IMR-90 (cell line): ENCODE data around the gene SLC35E2B. TPM values are rescaled to one million over a fixed set of nuclear protein-coding genes. Genes with fewer than 3 reads are reported as not detected.
"Not testable (repeated sequence)": the region's sequence is repeated elsewhere in the genome, so short reads cannot be mapped to it uniquely, and the experiment has no call there.

Experiments
- ATAC-seq: fragments of 200-7000 bp; cut with Tn5 transposase; 2 replicates; pipeline ENCODE4 v1.9.1; 2020; ENCODE audit warnings: low read depth, mild to moderate bottlenecking, moderate library complexity
- BruUV-seq: library from RNA; stranded (reverse); fragments of 400-500 nt; replicated peaks from 2 replicates; lab custom pipeline; 2021; lab: Mats Ljungman, UMichigan
- CTCF ChIA-PET: fragments of 300-600 bp; formaldehyde crosslinking; extraction: SDS; loops from one replicate; lab custom pipeline; 2021; ENCODE audit warnings: antibody characterized with exemption; lab: Yijun Ruan, JAX
- POLR2A ChIA-PET: fragments of 300-600 bp; sonication (Branson Sonifier 250); formaldehyde crosslinking; loops from one replicate; lab custom pipeline; 2022; ENCODE audit warnings: antibody characterized with exemption; ENCODE audit not compliant: unreplicated experiment; lab: Charles Lee
- DNase-seq: peaks from one replicate; pipeline ENCODE4 v3.0.0; 2013
- H2AFZ ChIP-seq: replicated peaks from 2 replicates; pipeline ENCODE3; 2013; ENCODE audit warnings: low read length, mild to moderate bottlenecking; ENCODE audit not compliant: poor library complexity
- H2AK5ac ChIP-seq: 2 replicates; pipeline ENCODE4 v1.6.1; 2013; ENCODE audit warnings: low read depth, low read length, inconsistent platforms
- H2AK9ac ChIP-seq: replicated peaks from 2 replicates; pipeline ENCODE3; 2013; ENCODE audit warnings: mild to moderate bottlenecking, low read depth, low read length, moderate library complexity; ENCODE audit not compliant: poor library complexity
- H2BK120ac ChIP-seq: 2 replicates; pipeline ENCODE4 v1.6.1; 2013; ENCODE audit warnings: low read depth, low read length, inconsistent platforms
- H2BK15ac ChIP-seq: 3 replicates; pipeline ENCODE4 v1.6.1; 2013; ENCODE audit warnings: low read depth, low read length, inconsistent platforms
- H2BK20ac ChIP-seq: 2 replicates; pipeline ENCODE4 v1.6.1; 2013; ENCODE audit warnings: low read depth, mild to moderate bottlenecking, inconsistent platforms, low read length, moderate library complexity
- H2BK5ac ChIP-seq: 2 replicates; pipeline ENCODE4 v1.6.1; 2013; ENCODE audit warnings: mild to moderate bottlenecking, low read depth, low read length, inconsistent platforms; ENCODE audit not compliant: poor library complexity, severe bottlenecking
- H3K14ac ChIP-seq: replicated peaks from 2 replicates; pipeline ENCODE4 v1.6.1; 2013; ENCODE audit warnings: low read depth, low read length, inconsistent platforms
- H3K18ac ChIP-seq: 2 replicates; pipeline ENCODE4 v1.6.1; 2013; ENCODE audit warnings: low read depth, low read length, control low read depth
- H3K23ac ChIP-seq: 2 replicates; pipeline ENCODE4 v1.6.1; 2013; ENCODE audit warnings: low read depth, low read length, inconsistent platforms
- H3K27ac ChIP-seq: 2 replicates; pipeline ENCODE4 v1.5.1; 2013; ENCODE audit warnings: mild to moderate bottlenecking, control low read depth, low read length; ENCODE audit not compliant: insufficient read depth
- H3K27me3 ChIP-seq: 2 replicates; pipeline ENCODE4 v1.6.1; 2013; ENCODE audit warnings: low read length; ENCODE audit not compliant: control insufficient read depth, insufficient read depth
- H3K36me3 ChIP-seq: 2 replicates; pipeline ENCODE4 v1.6.1; 2013; ENCODE audit warnings: low read length, mixed read lengths; ENCODE audit not compliant: control insufficient read depth, insufficient read depth
- H3K4ac ChIP-seq: 2 replicates; pipeline ENCODE4 v1.6.1; 2013; ENCODE audit warnings: low read depth, low read length, inconsistent platforms
- H3K4me1 ChIP-seq: 2 replicates; pipeline ENCODE4 v1.6.1; 2013; ENCODE audit warnings: low read length, mixed read lengths; ENCODE audit not compliant: control insufficient read depth, insufficient read depth
- H3K4me2 ChIP-seq: 2 replicates; pipeline ENCODE4 v1.6.1; 2013; ENCODE audit warnings: low read depth, mild to moderate bottlenecking, control low read depth, low read length, moderate library complexity
- H3K4me3 ChIP-seq: 2 replicates; pipeline ENCODE4 v1.5.1; 2013; ENCODE audit warnings: low read depth, mild to moderate bottlenecking, control low read depth, low read length, moderate library complexity; ENCODE audit not compliant: insufficient read depth
- H3K56ac ChIP-seq: 2 replicates; pipeline ENCODE4 v1.6.1; 2013; ENCODE audit warnings: low read length, inconsistent platforms; ENCODE audit not compliant: insufficient read depth; ENCODE audit errors: extremely low read depth
- H3K79me1 ChIP-seq, 2 experiments: 2 replicates each; pipeline ENCODE4 v1.6.1; 2013; ENCODE audit warnings: low read length in 2 of 2, inconsistent platforms in 1 of 2, low read depth in 1 of 2
- H3K9ac ChIP-seq: 2 replicates; pipeline ENCODE4 v1.6.1; 2013; ENCODE audit warnings: low read depth, low read length, control low read depth
- H3K9me1 ChIP-seq: 2 replicates; pipeline ENCODE4 v1.6.1; 2013; ENCODE audit warnings: low read length, inconsistent platforms; ENCODE audit not compliant: insufficient read depth
- H3K9me3 ChIP-seq: 2 replicates; pipeline ENCODE4 v1.6.1; 2013; ENCODE audit warnings: low read length; ENCODE audit not compliant: control insufficient read depth, insufficient read depth
- H4K20me1 ChIP-seq: 2 replicates; pipeline ENCODE4 v1.6.1; 2013; ENCODE audit warnings: low read length, inconsistent platforms; ENCODE audit not compliant: insufficient read depth
- H4K5ac ChIP-seq: 2 replicates; pipeline ENCODE4 v1.6.1; 2013; ENCODE audit warnings: mild to moderate bottlenecking, low read depth, low read length, control low read depth
- H4K8ac ChIP-seq, 2 experiments: 2 replicates each; pipeline ENCODE4 v1.6.1; 2013; ENCODE audit warnings: low read depth in 2 of 2, low read length in 2 of 2, control low read depth in 1 of 2, inconsistent platforms in 1 of 2
- H4K91ac ChIP-seq: 2 replicates; pipeline ENCODE4 v1.6.1; 2013; ENCODE audit warnings: low read depth, low read length, inconsistent platforms; ENCODE audit not compliant: insufficient read depth
- WGBS, 2 experiments: methylation state at CpG; one replicate each; pipeline versions ENCODE4 v1.1.5 to v1.1.7; 2013; ENCODE audit warnings: missing lambda C conversion rate in 2 of 2; ENCODE audit not compliant: insufficient read length in 1 of 2; ENCODE audit errors: extremely low coverage in 2 of 2; 5-methylcytosine and 5-hydroxymethylcytosine counted together
- dilution Hi-C: fragments of 300-500 bp; cut with HindIII; formaldehyde crosslinking; loops from one replicate; pipeline ENCODE4 v1.14.3; 2018; ENCODE audit warnings: low sequenced_read_pairs; ENCODE audit not compliant: unreplicated experiment
- in situ Hi-C: fragments of 300-500 bp; cut with MboI; formaldehyde crosslinking; loops from 3 replicates; pipeline ENCODE4 v1.14.3; 2019; ENCODE audit warnings: low sequenced_read_pairs, inconsistent platforms, mixed read lengths
- intact Hi-C: fragments of 100-400 bp; cut with micrococcal nuclease; formaldehyde crosslinking; loops from 2 replicates; pipeline ENCODE4 v1.10.0; 2022
- polyA plus RNA-seq, 3 experiments: library from polyadenylated mRNA; depleted of rRNA; stranded (reverse); fragments of >200 nt; gene quantifications; 2 replicates each; pipeline ENCODE4 v1.2.3, GENCODE V29; 2012; ENCODE audit warnings: low replicate concordance in 1 of 3
- total RNA-seq: library from RNA; depleted of rRNA; stranded (reverse); fragments of >200 nt; gene quantifications from 2 replicates; pipeline ENCODE4 v1.2.3, GENCODE V29; 2012

SLC35E2B gene
- total and polyA plus RNA-seq, 2 of the 4 experiments (the other 2 are of a cell fraction): 14.9 to 30.2 TPM

- POLR2A ChIA-PET, H3K56ac ChIP-seq, H3K9me1 ChIP-seq, H3K79me1 ChIP-seq, H3K27ac ChIP-seq, H3K18ac ChIP-seq, in situ Hi-C loops, H2BK120ac ChIP-seq, H2AK5ac ChIP-seq, H3K4me3 ChIP-seq, H4K8ac ChIP-seq, H3K9ac ChIP-seq, H3K4me2 ChIP-seq, H4K20me1 ChIP-seq, intact Hi-C loops, H3K27me3 ChIP-seq, dilution Hi-C loops, ATAC-seq, H3K14ac ChIP-seq, H2BK20ac ChIP-seq, DNase-seq, H4K91ac ChIP-seq, CTCF ChIA-PET, H2AFZ ChIP-seq, H3K9me3 ChIP-seq, BruUV-seq, H4K5ac ChIP-seq, H2BK15ac ChIP-seq, H2AK9ac ChIP-seq, H2BK5ac ChIP-seq, H3K4ac ChIP-seq, H3K4me1 ChIP-seq, H3K23ac ChIP-seq: not testable (repeated sequence)
- WGBS, 2 experiments: 80% methylated on average over 1 of the region's 17 CpGs; no CpG with 5 or more reads in 1 of the 2 experiments
- peaks cover 32% of the 10 kb centered on the region for H3K36me3 ChIP-seq
These were observed 44.9 kb downstream of the SLC35E2B start for GRCh38 chr1:1647567-1648241.

DNA sequence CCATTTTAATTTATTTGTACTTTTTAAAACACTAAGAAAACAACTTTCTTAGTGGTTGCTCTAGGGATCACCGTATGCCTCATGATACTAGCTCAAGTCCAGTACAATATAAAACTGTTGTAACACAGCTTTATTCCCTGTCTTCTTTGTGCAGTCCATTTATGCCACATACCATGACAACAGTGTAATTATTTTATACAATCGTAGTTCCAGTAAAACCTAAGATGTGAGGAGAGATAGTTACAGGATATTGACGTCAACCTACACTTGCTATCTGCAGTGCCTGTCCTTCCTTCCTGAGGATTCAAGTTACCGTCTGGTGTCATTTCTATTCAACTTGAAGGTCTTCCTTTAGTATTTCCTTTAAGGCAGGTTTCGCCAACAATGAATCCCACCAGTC lies 46.3 kb downstream of the SLC35E2B start:
- dilution Hi-C loops, H4K91ac ChIP-seq, H4K8ac ChIP-seq, H3K9ac ChIP-seq, BruUV-seq, H3K4ac ChIP-seq, in situ Hi-C loops, H3K23ac ChIP-seq, H3K56ac ChIP-seq, intact Hi-C loops, POLR2A ChIA-PET, H2BK120ac ChIP-seq, DNase-seq, H2BK5ac ChIP-seq, H3K18ac ChIP-seq, H2AK9ac ChIP-seq, H2AK5ac ChIP-seq, H2BK15ac ChIP-seq, H3K27me3 ChIP-seq, H3K4me2 ChIP-seq, H4K20me1 ChIP-seq, H2BK20ac ChIP-seq, H3K9me3 ChIP-seq, H3K27ac ChIP-seq, H4K5ac ChIP-seq, H3K79me1 ChIP-seq, H3K4me3 ChIP-seq, CTCF ChIA-PET, ATAC-seq, H3K9me1 ChIP-seq, H3K4me1 ChIP-seq, H3K14ac ChIP-seq, H2AFZ ChIP-seq: not testable (repeated sequence)
- H3K36me3 ChIP-seq: peaks cover 21% of the 10 kb centered on the region
- WGBS, 2 experiments: no CpG with 5 or more reads among the region's 5 CpGs
